HG02763 (cell line): Measurements from ENCODE around the gene DGCR8.
"Not testable (repeated sequence)": the region's sequence is repeated elsewhere in the genome, so short reads cannot be mapped to it uniquely, and the experiment has no call there.

Source experiments
- ATAC-seq: cut with Tn5 transposase; IDR thresholded peaks from one replicate; pipeline ENCODE4 v1.9.1; 2021; ENCODE audit warnings: mild to moderate bottlenecking, moderate library complexity; ENCODE audit not compliant: unreplicated experiment

Gene DGCR8

DNA sequence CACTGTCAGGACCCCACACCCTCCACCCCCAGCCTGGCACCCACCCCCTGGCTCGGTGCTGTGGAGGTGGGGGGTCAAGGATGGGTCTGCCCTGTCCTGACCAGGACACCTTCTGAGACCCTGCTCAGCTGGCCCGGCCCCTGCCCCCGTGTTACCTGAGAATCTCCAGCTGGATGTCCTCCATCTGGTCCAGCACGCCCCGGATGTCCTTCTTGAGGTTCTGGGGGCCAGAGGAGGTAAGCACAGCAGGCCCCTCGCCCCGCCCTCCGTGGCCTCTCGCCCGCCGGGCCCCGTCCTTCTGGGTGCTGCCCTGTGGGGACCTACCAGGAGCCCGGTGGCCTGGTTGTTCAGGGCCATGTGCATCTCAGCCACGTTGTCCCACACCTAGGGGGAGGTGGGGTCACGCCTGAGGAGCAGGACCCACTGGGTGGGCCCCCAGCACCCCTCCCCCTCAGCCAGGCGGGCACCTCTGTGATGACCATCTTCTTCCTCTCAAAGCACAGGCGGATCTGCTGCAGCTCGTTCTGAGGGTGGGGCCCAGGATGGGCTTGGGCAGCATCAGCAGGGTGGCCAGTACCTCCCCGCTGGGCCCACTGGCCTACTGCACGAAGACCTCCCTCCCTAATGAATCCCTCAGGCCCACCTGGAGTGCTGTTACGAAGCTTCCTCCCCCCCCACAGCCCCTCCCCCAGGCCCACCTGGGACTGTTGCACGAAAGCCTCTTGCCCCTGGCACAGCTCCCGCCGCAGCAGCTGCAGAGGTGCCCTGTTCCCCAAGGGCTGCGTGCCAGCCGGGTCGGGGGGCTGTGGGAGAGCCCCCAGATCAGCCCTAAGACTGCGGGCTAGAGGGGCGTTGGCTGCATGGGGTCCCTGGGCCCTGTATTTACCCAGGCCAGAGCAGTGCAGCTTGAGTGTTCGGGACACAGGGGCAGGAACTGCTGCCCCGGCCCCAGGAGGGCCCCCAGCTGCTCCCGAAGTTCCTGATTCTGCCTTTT lies 69.5 kb downstream of the DGCR8 start:
- ATAC-seq: no peak

DNA sequence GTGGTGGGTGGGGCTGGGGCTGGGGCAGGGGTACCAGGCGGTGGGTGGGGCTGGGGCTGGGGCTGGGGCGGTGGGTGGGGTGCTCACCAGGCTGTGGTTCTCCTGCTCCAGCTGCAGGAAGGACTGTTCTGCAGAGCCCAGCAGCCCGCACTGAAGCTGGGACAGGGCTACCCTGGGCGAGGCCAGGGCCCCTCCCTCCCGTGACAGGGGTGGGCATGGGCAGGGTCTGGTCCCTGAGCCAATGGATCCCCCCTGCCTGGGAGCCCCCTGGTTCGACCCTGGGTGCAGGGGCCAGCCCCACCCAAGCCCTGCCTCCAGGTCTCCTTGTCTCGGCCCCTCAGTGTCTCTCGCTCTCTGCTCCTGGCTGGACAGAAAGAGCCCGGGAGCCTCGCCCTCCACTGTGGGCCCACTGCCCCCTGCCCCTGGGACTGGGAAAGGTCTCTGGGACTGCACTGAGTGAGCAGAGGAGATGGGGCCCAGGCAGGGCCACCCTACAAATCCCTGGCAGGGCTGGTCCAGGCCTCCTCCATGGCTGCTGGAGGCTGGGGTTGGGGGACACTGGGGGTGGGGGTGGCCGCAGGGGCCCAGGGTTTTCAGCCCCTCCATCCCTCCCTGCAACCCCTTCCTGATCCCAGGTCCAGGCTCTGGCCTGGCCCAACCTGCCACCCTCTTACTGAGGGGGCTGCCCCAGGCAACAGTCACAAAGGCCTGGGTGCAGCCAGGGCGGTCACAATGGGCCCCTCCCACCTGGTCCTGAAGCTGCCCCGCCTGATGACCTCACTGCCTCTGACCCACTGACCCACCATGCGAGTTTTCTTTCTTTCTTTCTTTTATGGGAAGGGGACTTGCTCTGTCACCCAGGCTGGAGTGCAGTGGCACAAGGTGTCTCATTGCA lies 70.6 kb downstream of the DGCR8 start, which contains the start of gene CCDC188:
Gene CCDC188, minus strand, starts transcription at position 675 of the 895 bp plus-strand sequence. Its CDS starts 69 bp downstream, at position 606.
- ATAC-seq: no peak

DNA sequence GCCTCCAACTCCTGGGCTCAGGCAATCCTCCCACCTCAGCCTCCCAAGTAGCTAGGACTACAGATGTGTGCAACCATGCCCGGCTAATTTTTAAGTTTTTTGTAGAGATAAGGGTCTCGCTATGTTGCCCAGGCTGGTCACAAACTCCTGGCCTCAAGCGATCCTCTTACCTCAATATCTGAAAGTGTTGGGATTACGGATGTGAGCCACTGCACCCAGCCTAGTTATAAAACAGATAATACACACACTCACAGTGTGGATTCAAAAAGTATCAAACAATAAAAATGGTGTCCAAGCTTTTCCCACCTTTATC lies 71.2 kb downstream of the DGCR8 start:
- no peak for ATAC-seq

DNA sequence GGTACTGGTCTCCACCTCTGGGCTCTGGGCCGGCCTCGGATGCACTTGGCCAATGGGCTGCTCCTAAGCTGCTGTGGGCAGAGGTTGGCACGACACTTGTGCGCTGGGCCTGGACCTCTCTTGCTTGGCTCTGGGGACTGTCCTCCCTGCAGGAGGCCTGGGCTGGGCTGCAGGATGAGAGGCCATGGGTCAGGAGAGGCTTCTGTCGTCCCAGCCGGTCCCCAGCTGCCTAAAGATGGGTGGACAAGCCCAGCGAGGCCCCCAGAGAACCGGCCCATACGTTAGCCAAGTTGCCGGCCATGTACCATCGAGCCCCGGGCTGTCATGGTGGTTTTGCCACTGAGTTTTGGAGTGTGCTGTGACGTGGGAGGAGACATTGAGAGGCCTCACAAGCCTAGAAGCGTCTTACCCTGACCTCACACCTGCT lies 72.4 kb downstream of the DGCR8 start:
- ATAC-seq: no peak

DNA sequence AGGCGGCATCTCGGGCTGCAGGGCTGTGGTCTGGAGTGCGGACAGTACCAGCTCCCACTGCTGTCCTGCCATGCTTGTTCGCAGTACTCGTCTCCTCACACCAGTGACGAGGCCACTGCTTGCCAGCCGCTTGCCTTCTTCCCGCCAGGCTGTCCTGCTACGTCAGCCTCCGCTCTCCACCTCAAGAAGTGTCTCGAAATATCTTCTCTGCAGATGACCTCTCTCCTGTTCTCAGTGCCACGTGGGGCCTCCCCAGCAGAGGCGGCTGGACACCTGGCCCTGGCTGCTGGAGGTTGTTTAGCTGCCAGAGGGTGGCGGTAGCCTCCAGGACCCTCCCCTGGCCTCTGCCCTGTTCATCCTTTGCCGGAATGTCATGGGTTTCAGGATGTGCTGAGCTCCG lies 73.9 kb downstream of the DGCR8 start:
- ATAC-seq: no peak

DNA sequence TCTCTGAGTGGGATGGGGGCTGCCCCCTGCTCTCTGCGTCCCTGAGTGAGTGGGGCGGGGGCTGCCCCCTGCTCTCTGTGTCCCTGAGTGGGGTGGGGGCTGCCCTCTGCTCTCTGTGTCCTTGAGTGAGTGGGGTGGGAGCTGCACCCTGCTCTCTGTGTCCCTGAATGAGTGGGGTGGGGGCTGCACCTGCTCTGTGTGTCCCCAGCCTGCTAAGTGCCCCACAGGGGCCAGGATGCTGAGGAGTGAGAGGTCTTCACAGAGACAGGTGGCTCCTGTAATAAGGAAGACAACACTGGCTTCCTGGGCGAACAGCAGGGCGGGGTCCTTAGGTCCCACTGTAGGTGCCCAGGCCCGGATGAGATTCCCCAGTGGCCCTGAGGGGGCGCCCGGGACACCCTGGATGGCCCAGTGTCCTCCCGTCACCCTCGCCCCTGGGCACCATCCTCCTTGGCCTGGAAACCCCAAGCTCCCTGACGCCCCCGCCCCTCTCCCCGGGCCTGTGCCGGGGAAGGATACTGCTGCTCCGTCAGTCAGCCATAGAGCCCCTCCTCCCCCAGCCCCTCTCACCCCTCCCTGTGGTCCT lies 74.7 kb downstream of the DGCR8 start:
- no peak for ATAC-seq

DNA sequence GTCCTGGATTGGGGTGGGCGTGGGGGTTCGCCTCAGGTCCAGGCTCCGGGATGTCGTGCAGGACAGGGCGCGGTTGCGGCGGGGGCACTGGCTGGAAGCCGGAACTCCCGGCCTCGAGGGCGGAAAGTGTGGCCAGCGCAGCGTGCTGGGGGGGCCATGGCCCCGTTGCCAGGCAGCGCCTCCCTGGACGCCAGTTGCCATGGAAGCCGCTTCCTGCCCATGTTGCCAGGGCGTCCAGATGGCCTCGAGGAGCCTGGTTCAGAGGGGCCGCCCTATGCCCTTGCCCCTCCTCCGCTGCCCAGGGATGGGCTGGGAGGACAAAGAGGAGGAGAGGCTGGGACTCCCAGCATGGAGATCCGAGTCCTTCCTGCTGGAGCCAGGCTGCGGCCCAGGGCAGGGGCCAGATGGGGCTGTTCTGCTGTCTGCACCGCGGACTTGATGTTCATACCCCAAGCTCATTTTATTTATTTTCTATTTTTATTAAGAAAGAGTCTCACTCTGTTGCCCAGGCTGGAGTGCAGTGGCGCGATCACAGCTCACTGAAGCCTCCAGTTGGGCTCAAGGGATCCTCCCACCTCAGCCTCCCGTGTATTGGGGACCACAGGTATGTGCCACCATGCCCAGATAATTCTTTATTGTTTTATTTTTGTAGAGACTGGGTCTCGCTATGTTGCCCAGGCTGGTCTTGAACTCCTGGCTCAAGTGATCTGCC lies 75.4 kb downstream of the DGCR8 start:
- no peak for ATAC-seq

DNA sequence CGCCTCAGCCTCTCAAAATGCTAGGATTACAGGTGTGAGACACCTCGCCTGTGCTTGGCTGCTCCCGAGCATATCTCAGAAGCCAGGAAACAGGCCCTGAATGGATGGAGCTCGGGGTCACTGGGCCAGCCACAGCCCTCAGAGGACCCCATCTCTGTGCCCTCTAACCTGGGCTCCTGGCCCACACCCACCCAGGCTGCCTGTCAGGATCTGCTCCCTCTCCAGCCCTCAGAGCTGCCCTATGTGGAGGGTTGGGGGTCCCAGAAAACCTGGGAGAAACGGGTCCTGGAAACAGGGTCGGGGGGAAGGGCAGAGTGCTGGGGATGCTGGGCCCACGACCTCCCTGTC lies 76.0 kb downstream of the DGCR8 start:
- no peak for ATAC-seq

DNA sequence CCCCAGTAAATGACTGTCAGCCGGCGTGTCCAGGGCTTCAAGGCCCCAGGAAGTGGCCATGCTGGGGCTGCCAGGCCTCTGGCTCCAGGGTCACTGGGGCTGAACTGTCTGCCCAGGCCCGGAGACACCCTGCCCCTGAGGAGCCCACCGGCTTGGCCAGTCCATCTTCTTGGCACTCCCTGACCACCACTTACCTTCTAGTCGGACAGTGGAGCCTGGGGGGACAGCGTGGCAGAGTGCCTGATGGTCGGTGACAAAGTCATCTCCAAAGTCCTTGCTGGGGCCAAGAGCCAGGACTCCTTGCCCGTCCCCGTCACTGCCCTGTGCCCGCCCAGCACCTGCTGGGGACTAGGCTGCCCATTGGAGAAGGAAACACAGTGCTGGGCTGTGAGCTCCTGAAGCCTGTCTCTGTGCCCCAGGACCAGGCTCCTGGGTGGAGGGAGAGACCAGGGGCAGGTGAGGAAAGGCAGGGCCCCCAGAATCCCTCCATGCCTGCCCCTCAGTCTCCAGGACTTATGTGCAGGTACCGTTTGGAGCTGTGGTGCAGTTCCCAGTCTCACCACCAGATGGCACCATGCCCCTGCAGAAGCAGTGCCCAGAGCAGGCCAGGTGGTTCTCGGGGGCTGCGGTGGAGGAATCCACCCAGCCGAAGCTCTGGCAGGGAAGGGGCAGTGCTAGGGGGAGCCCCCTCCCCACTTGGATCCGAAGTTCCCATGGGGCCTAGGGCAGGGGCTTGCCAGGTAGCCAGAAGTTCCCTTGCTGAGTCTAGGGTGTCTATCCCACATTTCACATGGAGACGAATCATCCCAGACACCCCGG lies 76.8 kb downstream of the DGCR8 start:
- no peak for ATAC-seq

DNA sequence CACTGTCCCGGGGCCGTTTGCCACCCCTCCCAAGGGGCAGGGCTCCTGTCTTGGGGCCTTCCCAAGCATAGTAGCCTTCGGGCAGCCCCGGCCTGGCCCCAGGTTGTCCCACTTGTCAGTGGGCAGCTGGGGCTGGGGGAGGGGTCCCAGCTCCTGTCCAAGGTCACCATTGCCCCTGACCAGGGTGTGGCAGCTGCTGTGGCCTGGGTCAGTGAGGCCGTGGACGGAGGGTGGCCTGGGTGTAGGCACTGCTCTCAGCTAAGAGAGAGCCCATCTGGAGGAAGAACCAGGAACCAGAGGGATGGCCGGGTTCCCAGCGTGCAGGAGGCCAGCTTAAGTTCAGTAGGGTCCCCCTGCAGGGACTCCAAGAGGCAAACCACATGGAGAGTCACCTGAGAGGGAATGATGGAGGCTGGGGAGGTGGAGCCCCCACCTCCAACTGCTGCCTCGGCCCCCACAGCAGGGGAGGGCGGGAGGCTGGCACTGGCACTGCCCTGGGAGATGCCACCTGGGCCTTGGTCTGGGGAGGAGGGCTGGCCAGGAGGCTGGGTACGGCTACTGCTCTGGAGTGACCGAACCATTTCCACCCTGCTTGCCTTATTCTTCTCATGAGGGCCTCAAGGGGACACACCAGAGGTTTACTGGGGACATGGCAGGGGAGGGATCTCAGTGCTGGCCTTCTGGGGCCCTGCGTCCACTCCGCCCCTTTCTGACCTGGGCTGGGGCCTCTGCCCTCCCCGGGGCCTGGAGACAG lies 77.6 kb downstream of the DGCR8 start:
- ATAC-seq: no peak

DNA sequence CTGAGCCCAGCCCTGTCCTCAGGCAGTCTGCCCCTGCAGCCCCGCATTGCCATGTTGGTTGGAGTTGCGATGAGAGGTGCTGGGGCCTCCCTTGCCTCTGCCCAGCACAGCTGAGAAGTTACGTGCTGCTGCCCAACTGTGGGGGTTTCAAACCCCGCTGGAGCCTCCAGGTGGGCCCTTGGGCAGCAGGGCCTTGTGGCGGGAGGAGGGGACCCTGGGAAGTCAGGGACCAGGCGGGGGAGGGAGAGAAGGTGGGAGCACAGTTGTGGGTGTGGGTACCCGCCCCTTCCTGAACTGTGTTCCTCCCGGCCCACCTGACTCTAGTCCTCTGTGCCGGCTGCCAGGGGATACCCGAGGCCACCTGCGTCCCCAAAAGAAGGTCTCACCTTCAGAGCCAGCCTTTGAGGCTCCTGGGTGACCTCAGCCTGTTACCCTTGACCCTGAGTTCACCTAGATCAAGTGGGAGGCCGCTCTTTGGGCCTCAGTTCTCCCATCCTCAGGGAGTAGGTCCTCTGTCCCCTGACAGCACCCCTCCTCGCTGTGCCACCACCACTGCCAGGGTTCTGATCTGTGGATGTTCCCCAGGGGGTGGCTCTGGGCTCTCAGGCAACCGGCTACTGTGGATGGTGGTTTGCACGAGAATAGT lies 78.5 kb downstream of the DGCR8 start:
- no peak for ATAC-seq

DNA sequence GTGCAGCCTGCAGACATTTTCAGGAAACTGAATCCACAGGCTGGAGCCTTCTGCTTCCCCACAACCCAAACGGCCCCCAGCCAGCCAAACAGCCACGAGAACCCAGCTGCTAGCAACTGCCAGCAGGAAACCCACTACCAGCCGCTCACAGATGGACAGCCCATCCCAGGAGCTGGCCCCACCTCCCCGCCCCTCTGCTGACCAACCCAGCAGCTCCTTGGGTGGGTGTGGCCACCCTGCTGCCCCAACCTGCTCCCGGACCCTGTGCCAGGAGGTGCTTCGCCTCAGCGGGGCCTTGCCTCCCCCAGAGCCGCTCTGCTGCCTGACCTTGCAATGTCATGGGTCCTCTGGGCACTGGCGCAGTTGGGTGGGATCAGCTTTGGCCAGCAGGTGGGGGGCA lies 79.0 kb downstream of the DGCR8 start:
- no peak for ATAC-seq

DNA sequence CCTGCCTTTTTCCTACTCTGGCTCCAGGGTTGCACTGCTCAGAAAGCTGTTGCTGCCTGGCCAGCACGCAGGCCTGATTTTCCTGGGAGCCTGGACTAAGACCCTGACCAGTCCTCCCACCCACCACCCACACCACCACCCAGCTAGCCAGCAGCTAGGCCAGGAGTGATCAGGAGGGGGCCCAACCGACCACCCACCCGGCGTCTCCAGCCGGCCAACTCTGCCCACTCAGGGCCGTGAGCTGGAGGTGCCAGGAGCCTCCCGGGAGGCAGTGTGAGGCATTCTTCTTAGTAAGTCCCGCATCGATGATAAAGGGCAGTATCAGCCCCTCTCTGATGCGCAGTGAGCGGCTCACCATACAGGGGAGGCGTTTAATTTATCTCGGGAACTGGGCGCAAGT lies 79.5 kb downstream of the DGCR8 start:
- not testable (repeated sequence) for ATAC-seq

DNA sequence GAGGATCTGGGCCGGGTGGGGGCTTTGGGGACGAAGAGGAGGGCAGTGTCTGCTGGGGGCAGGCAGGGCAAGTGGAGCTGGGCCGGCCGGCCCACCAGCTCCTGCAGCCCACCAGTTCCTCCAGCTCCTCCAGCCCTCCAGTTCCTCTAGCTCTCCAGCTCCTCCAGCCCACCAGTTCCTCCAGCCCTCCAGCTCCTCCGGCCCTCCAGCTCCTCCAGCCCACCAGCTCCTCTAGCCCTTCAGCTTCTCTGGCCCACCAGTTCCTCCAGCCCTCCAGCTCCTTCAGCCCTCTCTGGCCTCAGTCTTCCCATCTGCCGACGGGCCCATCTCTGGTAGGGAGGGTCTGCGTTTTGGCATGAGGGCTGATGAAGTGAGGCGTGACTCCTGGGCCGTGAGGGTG lies 80.0 kb downstream of the DGCR8 start:
- ATAC-seq: no peak
